Dermis blood vessel endothelial cell (primary cell): ENCODE results near the gene PHETA1. TPM values are rescaled to one million over a fixed set of nuclear protein-coding genes. Genes with fewer than 3 reads are reported as not detected.
A peak's percentile ranks its signal among the peaks of the same experiment; 100 is the strongest.
"Not testable (repeated sequence)": the region's sequence is repeated elsewhere in the genome, so short reads cannot be mapped to it uniquely, and the experiment has no call there.

Experiments
- DNase-seq: peaks from one replicate; pipeline ENCODE4 v3.0.0; 2010
- total RNA-seq: library from RNA; depleted of rRNA; stranded (reverse); fragments of >200 nt; gene quantifications from 2 replicates; pipeline ENCODE4 v1.2.3, GENCODE V29; 2014

Gene PHETA1
- total RNA-seq, 1 donor from 2014 or later = 9.7 TPM

DNA sequence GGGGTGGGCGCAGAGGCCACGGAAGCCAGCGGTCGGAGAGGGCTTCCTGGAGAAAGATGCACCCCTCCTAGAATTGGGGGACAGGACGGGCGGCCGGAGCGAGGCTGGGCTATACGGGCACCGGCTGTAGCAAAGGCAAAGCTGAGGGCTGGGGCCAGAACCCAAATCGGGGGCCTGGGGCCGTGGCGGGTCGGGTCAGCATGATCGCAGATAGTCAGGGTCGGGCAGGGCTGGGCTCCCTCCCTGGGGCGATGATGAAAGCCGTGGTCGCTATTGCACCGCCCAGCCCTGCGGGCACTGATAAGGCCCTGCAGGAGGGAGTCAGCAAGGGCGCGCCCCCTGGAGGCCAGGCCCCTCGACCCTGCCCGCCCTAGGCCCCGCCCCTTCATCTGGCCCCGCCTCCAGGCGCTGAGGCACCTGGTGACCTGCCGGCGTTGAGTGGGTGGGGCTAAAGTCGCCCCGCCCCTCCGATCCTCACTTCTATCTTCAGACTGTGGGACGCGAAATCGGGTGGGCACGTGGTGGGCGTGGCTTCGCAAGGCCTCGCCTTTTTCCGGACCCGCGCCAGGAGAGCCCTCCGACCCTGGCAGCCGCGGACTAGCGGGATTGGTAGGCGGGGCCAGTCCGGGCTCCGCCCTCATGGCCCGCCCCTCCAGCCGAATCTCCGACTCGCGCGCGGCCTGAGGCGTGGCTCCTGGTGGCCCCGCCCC, 36.4 kb upstream of the PHETA1 start:
- DNase-seq = peak; percentile 99

DNA sequence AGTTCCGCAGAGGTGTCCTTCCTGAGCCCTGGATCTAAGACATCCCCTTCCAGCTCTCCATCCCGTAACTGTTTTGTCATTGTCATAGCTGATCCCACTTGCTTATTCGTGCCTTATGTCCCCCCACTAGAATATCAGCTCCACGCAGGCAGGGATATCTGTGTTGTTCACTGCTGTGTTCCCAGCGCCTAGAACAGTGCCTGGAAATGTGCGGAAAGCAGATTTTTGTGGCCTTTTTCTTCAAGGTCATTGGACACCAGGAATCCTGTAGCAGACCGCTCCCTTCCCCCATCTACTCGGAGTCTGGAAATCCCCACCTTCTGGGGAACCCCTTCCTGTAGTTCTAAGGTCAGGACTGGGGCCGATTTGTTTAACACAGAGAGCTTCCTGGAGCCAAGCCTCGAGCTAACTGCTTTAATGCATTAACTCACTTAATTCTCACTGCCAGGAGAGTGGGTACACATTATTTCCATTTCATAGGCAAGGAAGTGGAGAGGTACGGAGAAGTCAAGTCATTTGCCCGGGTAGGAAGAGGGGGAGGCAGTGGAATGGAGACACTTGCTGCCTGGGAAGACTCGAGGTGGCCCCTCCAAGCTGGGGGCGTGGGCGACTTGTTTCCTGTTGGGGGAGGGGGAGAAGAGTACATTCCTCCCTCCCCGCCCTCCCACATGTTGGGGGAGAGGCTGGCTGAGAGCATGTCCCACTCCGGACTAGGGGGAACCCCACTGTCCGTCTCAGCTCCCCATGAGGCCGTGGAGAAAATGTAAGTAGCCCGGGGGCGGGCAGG, 35.7 kb upstream of the PHETA1 start:
- peak; percentile 79 for DNase-seq

DNA sequence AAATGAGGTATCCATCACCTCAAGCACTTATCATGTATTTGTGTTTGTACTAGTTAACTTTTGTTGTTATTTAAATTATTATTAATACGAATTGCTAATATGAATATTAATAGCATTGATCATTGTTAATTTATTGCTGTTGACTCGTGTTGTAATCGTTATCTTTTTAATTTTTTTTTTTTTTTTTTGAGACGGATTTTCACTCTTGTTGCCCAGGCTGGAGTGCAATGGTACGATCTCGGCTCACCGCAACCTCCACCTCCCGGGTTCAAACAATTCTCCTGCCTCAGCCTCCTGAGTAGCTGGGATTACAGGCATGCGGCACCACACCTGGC, 33.6 kb upstream of the PHETA1 start:
- not testable (repeated sequence) for DNase-seq

DNA sequence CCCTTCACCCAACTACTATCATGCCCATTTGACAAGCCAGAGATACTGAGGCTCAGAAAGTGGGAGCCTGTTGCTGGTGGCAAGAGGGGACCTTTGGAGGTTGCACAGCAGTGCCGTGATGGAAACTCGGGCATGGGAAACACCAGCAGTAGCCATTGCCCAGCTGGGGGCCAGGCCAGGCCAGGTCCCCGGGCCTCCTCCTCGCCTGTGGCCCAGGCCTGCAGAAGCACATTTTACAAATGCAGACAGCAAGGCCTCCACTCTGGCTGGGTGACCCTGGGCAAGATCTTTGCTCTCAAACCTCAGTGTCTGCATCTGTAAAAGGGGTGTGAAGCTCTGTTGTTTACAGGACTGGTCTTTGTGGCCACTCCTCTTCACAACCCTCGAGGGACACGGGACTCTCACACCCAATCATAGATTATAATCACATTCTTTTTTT, 32.3 kb upstream of the PHETA1 start:
- DNase-seq = no peak

DNA sequence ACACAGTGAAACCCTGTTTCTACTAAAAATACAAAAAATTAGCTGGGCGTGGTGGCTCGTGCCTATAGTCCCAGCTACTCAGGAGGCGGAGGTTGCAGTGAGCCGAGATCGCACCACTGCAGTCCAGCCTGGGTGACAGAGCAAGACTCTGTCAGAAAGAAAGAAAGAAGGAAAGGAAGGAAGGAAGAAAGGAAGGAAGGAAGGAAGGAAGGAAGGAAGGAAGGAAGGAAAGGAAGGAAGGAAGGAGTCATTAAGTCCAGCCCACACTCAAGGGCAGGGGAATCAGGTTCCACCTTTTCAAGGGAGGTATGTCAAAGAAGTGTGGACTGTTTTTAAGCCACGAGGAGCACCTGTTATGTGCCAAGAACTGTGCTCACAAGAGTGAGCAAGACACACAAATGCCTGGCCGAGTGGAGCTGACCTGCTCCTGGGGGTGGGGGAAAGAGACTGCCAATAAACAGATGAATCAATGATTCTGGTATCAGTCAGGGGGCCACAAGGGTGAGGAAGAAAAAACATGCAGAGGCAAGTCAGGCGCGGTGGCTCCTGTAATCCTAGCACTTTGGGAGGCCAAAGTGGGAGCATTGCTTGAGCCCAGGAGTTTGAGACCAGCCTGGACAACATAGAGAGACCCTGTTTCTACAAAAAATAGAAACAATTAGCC, 31.0 kb upstream of the PHETA1 start:
- not testable (repeated sequence) for DNase-seq

DNA sequence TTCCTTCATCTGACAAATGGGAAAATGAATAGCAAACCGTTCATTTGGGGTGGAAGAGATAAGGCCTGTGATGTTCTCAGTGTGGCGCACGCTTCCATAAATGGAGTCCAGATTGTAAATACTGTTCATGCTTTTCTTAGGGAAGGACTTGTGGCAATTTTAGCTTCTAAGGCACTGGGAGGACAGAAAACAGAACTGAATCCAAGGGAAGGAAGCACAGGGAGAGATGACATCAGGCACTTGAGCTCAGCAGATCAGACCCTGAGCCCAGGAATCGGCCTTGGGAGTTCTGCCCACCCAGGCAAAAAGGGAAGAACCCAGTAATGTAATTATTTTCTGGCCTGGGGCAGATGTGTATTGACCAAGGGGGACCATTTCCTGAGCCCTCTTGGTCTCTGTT, 29.6 kb upstream of the PHETA1 start:
- DNase-seq = peak; percentile 40

DNA sequence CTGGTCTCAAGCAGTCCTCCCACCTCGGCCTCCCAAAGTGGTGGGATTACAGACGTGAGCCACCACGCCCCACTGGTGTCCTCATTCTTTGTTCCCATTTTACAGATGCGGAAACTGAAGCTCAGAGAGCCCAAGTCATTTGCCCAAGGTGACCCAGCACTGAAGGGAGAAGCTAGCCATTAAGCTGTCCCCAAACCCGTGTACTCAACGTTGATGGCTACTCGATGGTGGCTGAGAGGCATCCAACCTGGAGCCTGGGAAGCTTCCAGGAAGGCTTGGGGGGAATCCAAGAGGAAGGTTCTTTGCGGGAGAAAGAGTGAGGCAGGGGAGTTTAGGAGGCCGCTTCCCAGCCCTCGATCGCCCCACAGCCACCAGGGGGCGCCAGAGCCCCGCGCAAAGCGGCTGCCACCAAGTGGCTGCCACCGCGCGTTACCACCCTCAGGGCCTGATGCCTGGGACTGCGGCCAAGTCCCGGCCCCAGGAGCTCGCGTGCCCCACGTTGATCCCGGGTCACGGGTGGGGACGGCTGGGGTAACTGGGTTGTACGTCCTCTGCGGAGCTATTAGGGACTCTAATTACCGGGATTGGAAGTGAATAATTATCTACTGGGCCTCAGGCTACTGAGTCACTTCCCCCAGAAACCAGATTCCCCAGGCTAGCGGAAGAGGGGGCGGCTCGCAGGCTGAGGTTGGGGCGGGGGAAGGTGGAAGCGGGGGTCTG, 28.0 kb upstream of the PHETA1 start:
- DNase-seq = peak; percentile 98

DNA sequence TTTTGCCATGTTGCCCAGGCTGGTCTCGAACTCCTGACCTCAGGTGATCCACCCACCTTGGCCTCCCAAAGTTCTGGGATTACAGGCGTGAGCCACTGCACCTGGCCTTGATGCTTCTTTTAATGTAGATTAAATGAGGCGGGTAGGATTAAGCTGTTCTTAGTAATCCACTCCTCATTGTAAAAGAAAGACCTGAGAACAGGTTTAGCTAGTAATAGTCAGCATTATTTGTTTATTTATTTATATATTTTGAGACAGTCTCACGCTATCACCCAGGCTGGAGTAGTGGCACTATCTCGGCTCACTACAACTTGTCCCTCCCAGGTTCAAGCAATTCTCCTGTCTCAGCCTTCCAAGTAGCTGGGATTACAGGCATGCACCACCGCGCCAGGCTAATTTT, 27.4 kb upstream of the PHETA1 start:
- not testable (repeated sequence) for DNase-seq

DNA sequence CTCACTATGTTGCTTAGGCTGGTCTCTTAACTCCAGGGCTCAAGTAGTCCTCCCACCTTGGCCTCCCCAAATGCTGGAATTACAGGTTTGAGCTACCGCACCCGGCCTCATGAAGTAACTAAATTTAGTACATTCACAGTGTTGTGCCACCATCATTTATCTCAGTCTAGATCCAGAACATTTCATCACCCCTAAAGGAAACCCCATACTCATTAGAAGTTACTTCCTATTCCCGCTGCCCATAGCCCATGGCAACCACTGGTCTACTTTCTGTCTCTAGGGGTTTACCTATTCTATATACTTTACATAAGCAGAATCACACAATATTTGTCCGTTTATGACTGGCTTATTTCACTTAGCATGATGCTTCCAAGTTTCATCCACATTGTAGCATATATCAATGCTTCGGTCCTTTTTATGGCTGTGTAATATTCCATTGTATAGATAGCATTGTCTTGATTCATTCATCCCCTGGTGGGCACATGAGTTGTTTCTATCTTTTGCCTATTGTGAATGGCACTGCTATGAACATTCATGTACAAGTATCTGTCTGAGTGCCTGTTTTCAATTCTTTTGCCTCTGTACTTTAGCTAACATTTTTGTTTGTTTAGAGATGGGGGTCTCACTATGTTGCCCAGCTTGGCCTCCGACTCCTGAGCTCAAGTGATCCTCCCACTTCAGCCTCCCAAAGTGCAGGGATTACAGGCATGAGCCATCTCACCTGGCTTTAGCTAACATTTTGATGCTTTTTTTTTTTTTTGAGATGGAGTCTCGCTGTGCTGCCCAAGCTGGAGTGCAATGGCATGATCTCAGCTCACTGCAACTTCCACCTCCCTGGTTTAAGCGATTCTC, 26.7 kb upstream of the PHETA1 start:
- DNase-seq = no peak

DNA sequence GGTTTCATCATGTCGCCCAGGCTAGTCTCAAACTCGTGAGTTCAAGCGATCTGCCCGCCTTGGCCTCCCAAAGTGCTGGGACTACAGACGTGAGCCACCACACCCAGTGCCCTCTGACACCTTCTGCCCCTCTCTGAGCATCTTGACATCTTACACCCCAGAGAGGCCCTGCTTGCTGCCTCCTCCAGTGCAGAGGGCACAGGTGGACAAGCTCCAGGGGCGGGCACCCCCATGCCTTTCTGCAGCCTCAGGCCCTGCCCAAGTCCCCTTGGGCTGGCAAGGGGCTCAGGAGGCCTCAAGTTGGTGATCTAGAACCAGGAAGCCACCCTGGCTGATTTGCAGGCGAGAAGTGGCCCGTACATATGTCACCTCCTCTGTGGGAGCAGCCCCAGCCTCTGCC, 25.6 kb upstream of the PHETA1 start:
- DNase-seq = no peak

DNA sequence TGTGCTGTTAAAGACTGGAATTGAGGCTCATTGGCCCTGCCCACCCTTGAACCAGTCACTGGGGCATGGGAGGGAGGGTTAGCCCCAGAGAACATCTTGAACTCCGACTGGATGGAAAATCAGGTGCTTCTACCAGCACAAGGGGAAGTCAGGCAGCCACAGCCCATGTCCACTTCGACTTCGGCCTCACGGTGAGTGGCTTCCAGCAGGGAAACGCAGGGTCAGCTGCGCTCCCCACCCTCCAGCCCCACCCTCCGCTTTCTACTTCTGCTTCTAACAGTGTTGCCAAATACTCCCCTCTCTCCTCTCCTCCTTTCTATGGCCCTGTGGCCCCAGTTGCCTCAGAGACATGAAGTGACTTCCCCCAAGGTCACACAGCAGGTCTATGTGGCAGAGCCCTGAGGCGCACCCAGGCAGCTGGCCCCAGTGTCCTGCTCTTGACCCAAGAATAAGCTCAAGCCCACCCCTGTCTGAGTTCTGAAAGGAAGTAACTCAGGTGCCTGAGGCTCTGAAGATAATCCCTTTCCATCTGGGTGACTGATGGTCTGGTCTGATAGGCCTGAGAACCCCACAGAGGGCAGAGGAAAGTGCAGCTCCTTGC, 24.9 kb upstream of the PHETA1 start:
- peak; percentile 55 for DNase-seq

DNA sequence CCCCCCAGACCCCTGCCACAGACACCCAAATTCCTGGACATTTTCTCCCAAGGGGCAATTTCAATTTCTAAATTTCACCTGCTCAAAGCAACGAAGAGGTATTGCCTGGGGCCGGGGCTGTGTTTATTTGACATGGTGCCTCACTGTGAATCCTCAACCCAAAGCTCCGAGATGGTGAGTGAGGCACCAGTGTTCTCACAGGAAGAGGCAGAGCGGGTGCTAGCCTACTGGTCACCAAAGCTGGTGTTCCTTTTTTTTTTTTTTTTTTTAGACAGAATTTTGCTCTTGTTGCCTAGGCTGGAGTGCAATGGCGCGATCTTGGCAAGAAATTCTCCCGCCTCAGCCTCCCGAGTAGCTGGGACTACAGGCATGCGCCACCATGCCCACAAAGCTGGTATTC, 22.0 kb upstream of the PHETA1 start:
- DNase-seq = no peak

DNA sequence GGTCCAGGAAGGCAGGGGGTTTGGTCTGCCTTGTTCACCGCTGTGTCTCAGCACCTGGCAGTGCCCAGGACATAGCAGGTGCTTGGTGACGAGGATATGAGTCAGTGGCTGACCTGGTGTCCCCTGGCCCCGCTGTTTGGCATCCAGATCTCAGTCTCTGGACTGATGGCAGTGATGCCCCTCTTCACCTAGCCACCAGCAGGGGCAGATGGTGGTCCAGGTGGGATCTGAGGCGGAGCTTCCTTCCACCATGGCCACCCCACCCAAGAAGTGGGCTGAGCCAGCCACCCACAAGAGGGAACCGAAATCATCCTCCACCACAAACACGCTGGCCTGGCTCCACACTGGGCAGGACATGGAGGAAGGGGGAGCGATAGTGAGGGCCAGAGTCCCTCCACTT, 20.7 kb upstream of the PHETA1 start:
- DNase-seq = no peak

DNA sequence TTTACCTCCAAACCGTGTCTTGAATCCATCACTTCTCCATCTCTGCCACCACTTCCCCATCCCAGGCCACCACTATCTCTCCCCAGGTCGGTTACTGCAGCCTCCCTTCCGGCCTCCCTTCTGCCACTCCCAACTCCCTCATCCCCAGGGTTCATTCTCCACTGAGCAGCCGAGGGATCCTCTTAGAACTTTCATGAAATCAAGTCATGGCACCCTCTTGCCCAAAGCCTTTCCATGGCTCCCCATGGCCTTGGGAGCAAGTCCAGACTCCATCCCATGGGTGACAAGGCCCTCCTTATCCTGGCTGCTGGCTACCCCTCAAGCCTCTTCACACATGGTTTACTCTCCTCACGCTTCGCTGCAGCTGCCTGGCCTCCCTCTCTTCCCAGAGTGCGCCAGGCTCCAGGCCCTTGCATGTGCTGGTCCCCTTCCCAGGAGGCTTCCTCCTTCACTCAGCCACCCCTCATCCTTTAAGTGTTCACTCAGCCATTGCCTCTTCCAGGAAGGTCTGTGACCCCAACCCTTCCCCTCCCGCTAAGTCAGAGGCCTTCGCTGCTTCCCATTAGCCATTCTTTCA, 18.9 kb upstream of the PHETA1 start:
- DNase-seq = no peak

DNA sequence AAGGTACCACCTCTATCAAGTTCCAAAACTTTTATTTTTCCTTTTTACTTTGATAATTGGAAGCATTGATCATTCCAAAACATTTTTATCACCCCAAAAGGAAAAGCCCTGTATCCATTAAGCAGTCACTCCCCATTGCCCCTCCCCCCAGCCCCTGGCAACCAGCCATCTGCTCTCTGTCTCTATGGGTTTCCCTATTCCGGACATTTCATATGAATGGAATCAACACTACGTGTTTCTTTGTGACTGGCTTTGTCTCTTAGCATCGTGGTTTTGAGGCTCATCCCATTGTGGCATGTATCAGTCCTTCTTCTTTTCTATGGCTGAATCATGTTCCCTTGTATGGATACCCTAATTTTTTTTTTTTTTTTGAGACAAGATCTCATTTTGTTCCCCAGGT, 18.0 kb upstream of the PHETA1 start:
- DNase-seq = peak; percentile 42

DNA sequence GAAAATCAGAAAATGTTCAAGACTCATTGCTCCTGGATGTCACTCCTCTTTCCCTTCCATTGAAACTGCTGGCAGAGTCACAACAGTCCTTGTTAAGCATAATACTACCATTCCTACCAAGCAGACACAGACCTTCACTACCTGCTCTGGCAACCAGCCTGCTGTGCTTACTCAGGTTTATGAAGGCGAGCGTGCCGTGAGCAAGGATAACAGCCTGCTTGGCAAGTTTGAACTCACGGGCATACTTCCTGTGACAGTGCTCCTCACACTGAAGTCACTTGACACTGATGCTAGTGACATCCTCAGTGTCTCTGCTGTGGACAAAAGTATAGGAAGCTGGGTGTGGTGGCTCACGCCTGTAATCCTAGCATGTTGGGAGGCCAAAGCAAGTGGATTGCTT, 15.7 kb upstream of the PHETA1 start:
- no peak for DNase-seq

DNA sequence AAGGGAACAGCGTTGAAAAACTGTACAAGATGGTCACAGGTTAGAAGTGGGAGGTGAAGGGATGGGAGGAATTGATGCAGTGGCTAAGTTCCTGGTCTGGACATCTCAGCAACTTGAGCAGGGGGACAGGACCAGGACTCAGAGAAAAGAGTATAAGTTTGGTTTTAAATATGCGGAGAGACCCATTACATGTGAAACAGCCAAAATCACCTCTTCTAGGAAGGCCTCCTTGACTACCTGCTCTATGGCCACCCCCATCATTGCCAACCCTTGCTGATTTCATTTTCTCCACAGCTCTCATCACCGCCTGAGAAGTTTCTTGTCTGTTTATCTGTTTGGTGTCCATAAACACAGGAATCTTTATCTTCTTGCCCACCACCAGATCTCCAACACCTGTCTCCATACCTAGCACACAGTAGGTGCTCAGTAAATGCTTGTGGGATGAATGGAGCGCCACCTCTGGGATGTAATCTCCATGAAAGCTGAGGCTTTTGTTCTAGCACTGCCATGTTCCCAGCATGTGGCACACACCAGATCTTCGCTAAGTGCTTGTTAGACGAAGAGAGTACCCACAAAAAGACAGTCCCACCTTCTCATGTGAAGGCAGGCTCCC, 11.2 kb upstream of the PHETA1 start:
- no peak for DNase-seq

DNA sequence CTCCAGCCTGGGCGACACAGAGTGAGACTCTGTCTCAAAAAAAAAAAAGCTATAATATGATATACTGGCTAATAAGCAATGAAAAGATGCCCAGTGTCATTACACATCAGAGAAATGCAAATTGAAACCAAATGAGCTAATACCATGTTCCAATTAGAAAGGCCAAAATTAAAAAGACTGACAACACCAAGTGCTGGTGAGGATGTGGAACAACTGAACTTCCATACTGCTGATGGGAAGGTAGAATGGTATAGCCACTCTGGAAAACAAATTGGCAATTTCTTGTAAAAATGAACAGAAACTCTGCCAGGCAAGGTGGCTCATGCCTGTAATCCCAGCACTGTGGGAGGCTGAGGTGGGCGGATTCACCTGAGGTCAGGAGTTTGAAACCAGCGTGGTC, 8.5 kb upstream of the PHETA1 start:
- no peak for DNase-seq

DNA sequence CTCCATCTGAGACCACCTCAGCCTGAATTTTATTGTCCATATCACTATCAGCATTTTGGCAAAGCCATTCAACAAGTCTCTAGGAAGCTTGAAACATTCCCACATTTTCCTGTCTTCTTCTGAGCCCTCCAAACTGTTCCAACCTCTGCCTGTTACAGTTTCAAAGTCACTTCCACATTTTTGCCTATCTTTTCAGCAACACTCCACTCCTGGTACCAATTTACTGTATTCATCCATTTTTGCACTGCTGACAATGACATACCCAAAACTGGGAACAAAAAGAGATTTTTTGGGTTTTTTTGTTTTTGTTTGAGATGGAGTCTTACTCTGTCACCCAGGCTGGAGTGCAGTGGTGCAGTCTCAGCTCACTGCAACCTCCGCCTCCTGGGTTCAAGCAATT, 4.3 kb upstream of the PHETA1 start:
- DNase-seq = not testable (repeated sequence)

DNA sequence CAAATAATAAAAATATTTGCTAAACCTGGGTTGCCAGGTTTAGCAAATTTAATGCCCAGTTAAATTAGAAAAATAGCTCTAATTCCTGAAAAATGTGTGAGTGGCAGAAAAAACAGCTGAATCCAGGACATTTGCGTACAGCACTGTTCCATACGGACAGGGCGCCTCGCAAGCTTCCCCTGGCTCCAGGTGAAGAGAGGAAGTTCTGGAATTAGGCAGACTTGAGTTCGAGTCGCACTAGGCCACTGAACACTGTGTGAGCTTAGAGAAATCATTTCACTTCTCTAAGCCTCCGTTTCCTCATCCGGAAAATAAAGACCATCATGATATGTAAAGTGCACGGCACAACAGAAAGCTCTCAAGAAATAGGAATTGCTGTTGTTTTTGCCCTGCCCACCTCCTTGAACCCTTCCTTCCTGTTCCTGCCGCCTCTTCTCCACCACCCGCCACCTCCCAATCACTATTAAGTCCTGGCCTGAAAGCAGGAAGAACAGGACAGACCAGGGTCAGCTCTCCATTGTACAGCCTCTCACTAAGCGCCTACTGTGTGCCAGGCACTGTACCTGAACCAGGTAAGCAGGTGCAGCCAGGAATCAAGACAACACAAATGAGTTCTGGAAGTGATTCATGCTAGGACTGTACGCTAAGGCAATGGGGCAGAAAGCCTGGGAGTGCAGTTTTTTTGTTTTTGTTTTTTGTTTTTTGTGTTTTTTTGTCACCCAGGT, 763 bp upstream of the PHETA1 start:
- peak; percentile 22 for DNase-seq
